ENCODE measurements around the gene DAAM1. TPM values are rescaled to one million over a fixed set of nuclear protein-coding genes. Genes with fewer than 3 reads are reported as not detected.

The DAAM1 gene
- total and polyA plus RNA-seq, 2 donors from 2014 or later = 5.3 to 47.8 TPM

GRCh38 chr14:59292921-59293534 is 104.6 kb downstream of the DAAM1 start:
- Histone ChIP-seq H3K27me3 (ENCODE audit: control insufficient read depth, insufficient read depth, low read length) (no peaks in the 10 kb centered on the region), H3K36me3 (ENCODE audit: control insufficient read depth in 2 of 3, insufficient read depth in 3 of 3, low read length in 3 of 3) (peaks cover 0 to 2% (median 0%) of the 10 kb centered on the region in 3 donors), H3K27ac (ENCODE audit: low read depth in 2 of 2, low read length in 2 of 2) (no peak overlapping the region), H3K4me1 (ENCODE audit: control insufficient read depth in 2 of 3, insufficient read depth in 2 of 3, low read depth in 1 of 3, low read length in 3 of 3) (peaks cover 0 to 5% (median 0%) of the 10 kb centered on the region in 3 donors), H3K4me3 (ENCODE audit: low read length in 3 of 3) (no peak overlapping the region), H3K9ac (ENCODE audit: low read length in 3 of 3) (no peak overlapping the region), H3K9me3 (ENCODE audit: control insufficient read depth in 2 of 3, insufficient read depth in 1 of 3, low read length in 3 of 3) (no peaks in the 10 kb centered on the region)
- FAIRE-seq (no peak), DNase-seq (peak in 1 of 5 donors; percentile 61)
- intact Hi-C loops (cut with DNase I) = no loop called here
- no peak for TF ChIP-seq CTCF (IDR thresholded peaks at IDR 0.05; ENCODE audit: borderline replicate concordance, extremely low read depth, insufficient read depth)

- peak overlapping the region in 1 of 2 donors; percentile 10 for H3K27ac ChIP-seq (ENCODE audit: low read depth in 2 of 2, low read length in 2 of 2)
- FAIRE-seq (no peak), DNase-seq (no peak)
- H3K4me1 ChIP-seq (ENCODE audit: control insufficient read depth in 2 of 3, insufficient read depth in 2 of 3, low read depth in 1 of 3, low read length in 3 of 3) = peaks cover 0 to 5% (median 0%) of the 10 kb centered on the region in 3 donors
- peaks cover 0 to 2% (median 0%) of the 10 kb centered on the region in 3 donors for H3K36me3 ChIP-seq (ENCODE audit: control insufficient read depth in 2 of 3, insufficient read depth in 3 of 3, low read length in 3 of 3)
- no peak for TF ChIP-seq CTCF (IDR thresholded peaks at IDR 0.05; ENCODE audit: borderline replicate concordance, extremely low read depth, insufficient read depth)
- no peaks in the 10 kb centered on the region for H3K27me3 ChIP-seq (ENCODE audit: control insufficient read depth, insufficient read depth, low read length)
- H3K4me3 ChIP-seq (ENCODE audit: low read length in 3 of 3) = no peak overlapping the region
- intact Hi-C loops (cut with DNase I) = no loop called here
- H3K9me3 ChIP-seq (ENCODE audit: control insufficient read depth in 2 of 3, insufficient read depth in 1 of 3, low read length in 3 of 3) = no peaks in the 10 kb centered on the region
- H3K9ac ChIP-seq (ENCODE audit: low read length in 3 of 3) = no peak overlapping the region
Observed at GRCh38 chr14:59293935-59294661, 105.6 kb downstream of the DAAM1 start.

- intact Hi-C loops (cut with DNase I) = no loop called here
- no peak for TF ChIP-seq CTCF (IDR thresholded peaks at IDR 0.05; ENCODE audit: borderline replicate concordance, extremely low read depth, insufficient read depth)
- Histone ChIP-seq H3K4me1 (ENCODE audit: control insufficient read depth in 2 of 3, insufficient read depth in 2 of 3, low read depth in 1 of 3, low read length in 3 of 3) (peaks cover 0 to 5% (median 0%) of the 10 kb centered on the region in 3 donors), H3K4me3 (ENCODE audit: low read length in 3 of 3) (no peak overlapping the region), H3K27ac (ENCODE audit: low read depth in 2 of 2, low read length in 2 of 2) (no peak overlapping the region), H3K36me3 (ENCODE audit: control insufficient read depth in 2 of 3, insufficient read depth in 3 of 3, low read length in 3 of 3) (peaks cover 0 to 2% (median 0%) of the 10 kb centered on the region in 3 donors), H3K9me3 (ENCODE audit: control insufficient read depth in 2 of 3, insufficient read depth in 1 of 3, low read length in 3 of 3) (no peaks in the 10 kb centered on the region), H3K27me3 (ENCODE audit: control insufficient read depth, insufficient read depth, low read length) (no peaks in the 10 kb centered on the region), H3K9ac (ENCODE audit: low read length in 3 of 3) (no peak overlapping the region)
- DNase-seq (no peak), FAIRE-seq (no peak)
Observed at GRCh38 chr14:59294662-59294992, 106.2 kb downstream of the DAAM1 start.
